Duodenal mucosa (tissue), 2 donors: ENCODE results near the gene STX1B.

Experiments
- H3K27ac ChIP-seq: one replicate; pipeline ENCODE4 v1.7.0; 2013; ENCODE audit warnings: low read depth, low read length
- H3K27me3 ChIP-seq, 2 donors: one replicate each; pipeline ENCODE4 v1.7.0; 2013; ENCODE audit warnings: low read length in 2 of 2, control low read depth in 1 of 2; ENCODE audit not compliant: insufficient read depth in 2 of 2, control insufficient read depth in 1 of 2
- H3K36me3 ChIP-seq, 2 donors: one replicate each; pipeline ENCODE4 v1.7.0; 2013; ENCODE audit warnings: low read length in 2 of 2, control low read depth in 1 of 2; ENCODE audit not compliant: insufficient read depth in 2 of 2, control insufficient read depth in 1 of 2
- H3K4me1 ChIP-seq, 2 donors: one replicate each; pipeline ENCODE4 v1.7.0; 2013; ENCODE audit warnings: low read length in 2 of 2, control low read depth in 1 of 2; ENCODE audit not compliant: insufficient read depth in 2 of 2, control insufficient read depth in 1 of 2
- H3K4me3 ChIP-seq, 2 donors: one replicate each; pipeline ENCODE4 v1.7.0; 2013; ENCODE audit warnings: low read length in 2 of 2, low read depth in 1 of 2
- H3K9ac ChIP-seq, 2 donors: one replicate each; pipeline ENCODE4 v1.7.0; 2013; ENCODE audit warnings: low read length in 2 of 2, low read depth in 1 of 2
- H3K9me3 ChIP-seq, 2 donors: one replicate each; pipeline ENCODE4 v1.7.0; 2013; ENCODE audit warnings: low read length in 2 of 2, control low read depth in 1 of 2; ENCODE audit not compliant: control insufficient read depth in 1 of 2

STX1B gene

DNA sequence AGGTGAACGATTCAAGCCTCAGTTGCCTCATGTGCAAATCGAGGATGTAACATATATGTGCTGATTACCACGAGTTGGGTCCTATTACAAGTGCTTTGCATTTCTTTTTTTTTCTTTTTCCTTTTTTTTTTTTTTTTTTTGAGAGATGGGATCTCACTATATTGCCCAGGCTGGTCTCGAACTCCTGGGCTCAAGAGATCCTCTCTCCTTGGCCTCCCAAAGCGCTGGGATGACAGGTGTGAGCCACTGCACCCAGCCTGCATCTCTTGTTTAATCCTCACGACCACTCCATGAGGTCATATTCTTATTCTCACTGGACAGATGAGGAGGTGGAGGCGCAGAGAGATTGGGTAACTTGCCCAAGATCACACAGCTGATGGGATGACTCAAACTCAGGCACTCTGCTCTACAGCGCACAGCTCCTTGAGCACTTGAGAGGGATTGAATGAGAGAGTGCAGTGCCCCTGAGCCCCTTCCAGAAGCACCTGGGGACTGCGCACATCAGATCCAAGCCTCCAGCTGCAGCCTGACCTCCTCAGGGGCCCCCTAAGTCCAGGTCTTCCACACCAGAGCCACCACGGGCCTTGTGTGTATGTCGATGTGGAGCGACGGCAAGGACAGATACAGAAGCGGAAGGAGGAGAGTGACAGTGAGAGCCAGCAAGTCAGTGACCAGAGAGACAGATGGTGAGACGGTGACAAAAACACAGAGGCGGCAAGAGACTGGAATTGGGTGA lies 4.9 kb downstream of the STX1B start:
- Histone ChIP-seq H3K36me3 (no peaks in the 10 kb centered on the region), H3K4me3 (no peak overlapping the region), H3K9me3 (no peaks in the 10 kb centered on the region), H3K4me1 (peaks cover 0 to 4% of the 10 kb centered on the region in 2 donors), H3K27me3 (peaks cover 18 to 23% of the 10 kb centered on the region in 2 donors), H3K27ac (no peak overlapping the region), H3K9ac (no peak overlapping the region)

DNA sequence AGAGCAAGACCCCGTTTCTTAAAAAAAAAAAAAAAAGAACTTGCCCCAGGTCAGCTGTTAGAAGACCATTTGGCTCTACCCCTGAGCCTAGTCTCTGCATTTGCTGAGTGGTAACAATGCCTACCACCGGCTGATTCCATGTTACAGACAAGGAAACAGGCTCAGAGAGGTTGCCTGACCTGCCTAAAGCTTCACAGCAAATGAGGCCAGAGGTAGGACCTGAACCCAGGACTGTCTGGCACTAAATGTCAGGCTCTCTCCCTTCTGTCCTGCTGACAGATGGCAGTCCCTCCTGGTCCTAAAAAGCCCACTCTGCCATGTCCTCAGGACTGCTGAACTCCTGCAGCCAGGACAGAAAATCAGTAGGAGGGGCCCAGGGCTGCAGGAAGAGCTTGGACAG lies 5.8 kb downstream of the STX1B start:
- Histone ChIP-seq H3K9ac (no peak overlapping the region), H3K9me3 (no peaks in the 10 kb centered on the region), H3K27ac (no peak overlapping the region), H3K36me3 (no peaks in the 10 kb centered on the region), H3K4me3 (no peak overlapping the region), H3K27me3 (peaks cover 15 to 20% of the 10 kb centered on the region in 2 donors), H3K4me1 (peaks cover 0 to 4% of the 10 kb centered on the region in 2 donors)

DNA sequence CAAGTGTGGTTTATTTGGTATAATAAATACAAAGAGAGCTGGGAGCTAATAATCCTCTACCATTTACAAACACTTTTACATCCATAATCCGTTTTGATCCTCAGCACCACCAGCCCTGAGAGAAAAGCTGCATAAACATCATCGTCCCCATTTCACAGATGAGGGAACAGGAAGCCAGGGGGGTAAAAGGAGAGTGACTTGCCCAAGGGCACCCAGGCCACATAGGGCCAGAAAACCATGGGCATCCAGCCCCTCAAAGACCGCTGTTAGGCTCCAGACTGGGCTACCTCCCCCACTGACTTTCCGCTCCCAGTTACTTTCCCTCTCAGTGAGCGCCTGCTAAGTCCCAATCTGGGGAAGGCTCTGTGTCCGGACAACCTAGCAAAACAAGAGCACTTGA lies 6.7 kb downstream of the STX1B start:
- Histone ChIP-seq H3K4me1 (peaks cover 4 to 7% of the 10 kb centered on the region in 2 donors), H3K36me3 (no peaks in the 10 kb centered on the region), H3K4me3 (no peak overlapping the region), H3K9ac (no peak overlapping the region), H3K27me3 (peaks cover 6 to 18% of the 10 kb centered on the region in 2 donors), H3K9me3 (no peaks in the 10 kb centered on the region), H3K27ac (no peak overlapping the region)

DNA sequence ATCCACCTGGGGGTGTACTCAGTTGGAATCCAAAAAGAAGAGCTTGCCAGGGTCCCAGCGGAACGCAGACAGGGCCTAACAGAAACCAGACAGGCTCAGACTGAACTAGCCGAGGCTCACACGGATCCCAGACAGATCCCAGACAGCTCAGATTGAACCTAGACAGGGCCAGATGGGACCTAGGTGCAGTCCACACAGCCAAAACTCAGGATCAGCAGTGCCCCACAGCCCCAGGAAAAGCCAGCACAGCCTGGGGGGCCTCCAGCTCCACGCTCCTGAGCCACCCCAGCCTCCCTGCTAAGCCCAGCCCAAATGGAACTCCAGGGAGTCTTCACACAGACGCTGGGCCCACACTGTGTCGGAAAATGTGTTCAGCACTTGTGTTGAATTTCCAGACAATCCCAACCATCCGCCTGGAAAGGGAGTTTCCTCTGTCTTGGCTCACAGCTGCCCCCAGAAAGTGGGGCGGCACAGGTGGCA lies 7.5 kb downstream of the STX1B start:
- Histone ChIP-seq H3K4me3 (no peak overlapping the region), H3K36me3 (no peaks in the 10 kb centered on the region), H3K4me1 (peaks cover 4 to 10% of the 10 kb centered on the region in 2 donors), H3K27me3 (peaks cover 3 to 13% of the 10 kb centered on the region in 2 donors), H3K27ac (no peak overlapping the region), H3K9me3 (no peaks in the 10 kb centered on the region), H3K9ac (no peak overlapping the region)

DNA sequence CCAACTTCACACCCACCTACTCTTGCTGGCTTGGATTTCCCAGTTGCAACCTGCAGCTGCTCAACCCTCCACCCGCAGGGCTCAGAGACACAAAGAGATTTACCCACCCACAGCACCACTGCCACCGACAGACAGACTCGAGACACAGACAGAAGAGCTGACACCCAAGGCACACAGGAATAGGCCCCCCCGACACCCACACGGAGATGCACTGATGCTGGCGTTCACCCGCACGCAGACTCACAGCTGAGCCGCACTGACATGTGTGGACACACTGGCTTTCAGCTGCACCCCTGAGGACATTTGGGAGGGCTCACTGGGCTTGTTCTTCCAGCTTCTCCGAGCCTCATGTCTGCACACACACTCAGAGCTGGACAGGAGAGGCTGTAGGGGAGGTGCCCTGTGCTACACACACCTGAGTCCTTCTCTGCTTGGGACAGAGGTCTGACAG lies 8.2 kb downstream of the STX1B start:
- no peaks in the 10 kb centered on the region for H3K36me3 ChIP-seq
- H3K27ac ChIP-seq, result no peak overlapping the region
- H3K9me3 ChIP-seq, result no peaks in the 10 kb centered on the region
- no peak overlapping the region for H3K9ac ChIP-seq
- H3K27me3 ChIP-seq, result peaks cover 2 to 7% of the 10 kb centered on the region in 2 donors
- no peak overlapping the region for H3K4me3 ChIP-seq
- peaks cover 9 to 16% of the 10 kb centered on the region in 2 donors for H3K4me1 ChIP-seq

DNA sequence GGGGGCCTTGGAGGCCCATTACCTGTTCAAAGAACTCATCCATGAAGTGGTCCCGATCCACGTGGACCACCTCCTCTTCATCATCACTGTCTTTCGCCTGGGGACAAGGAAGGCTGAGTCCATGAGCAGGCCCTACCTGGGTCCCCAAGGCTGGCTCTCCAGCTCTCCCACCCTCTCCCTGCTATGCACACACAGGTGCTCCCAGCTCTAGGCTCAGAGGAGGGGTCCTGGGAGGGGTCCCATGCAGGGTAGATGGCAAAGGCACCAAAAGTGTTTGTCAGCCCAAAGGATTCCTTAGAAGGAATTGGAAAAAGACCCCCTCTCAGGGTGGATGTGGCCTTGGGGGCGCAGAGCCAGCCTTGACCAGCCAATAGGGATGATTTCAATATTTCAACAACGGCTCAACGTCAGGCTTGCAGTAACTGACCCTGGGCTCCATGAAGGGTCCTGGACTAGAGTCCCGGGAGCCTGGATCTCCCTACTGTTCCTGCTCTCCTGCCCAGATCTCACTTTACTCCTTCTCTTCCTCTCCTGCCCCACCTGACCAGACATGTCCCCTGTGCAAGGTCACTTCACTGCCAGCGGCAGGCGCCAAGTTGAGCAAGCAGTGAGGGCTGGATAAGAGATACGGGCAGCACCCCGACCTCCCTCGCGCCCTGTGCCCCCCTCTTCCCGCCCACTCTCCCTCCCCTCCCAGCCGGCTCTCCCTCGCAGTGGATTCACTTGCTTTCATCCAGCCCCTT lies 8.8 kb downstream of the STX1B start:
- no peak overlapping the region for H3K27ac ChIP-seq
- H3K36me3 ChIP-seq, result no peaks in the 10 kb centered on the region
- no peaks in the 10 kb centered on the region for H3K9me3 ChIP-seq
- H3K4me1 ChIP-seq, result peaks cover 10 to 19% of the 10 kb centered on the region in 2 donors
- peaks cover 0 to 5% of the 10 kb centered on the region in 2 donors for H3K27me3 ChIP-seq
- no peak overlapping the region for H3K9ac ChIP-seq
- H3K4me3 ChIP-seq, result no peak overlapping the region

DNA sequence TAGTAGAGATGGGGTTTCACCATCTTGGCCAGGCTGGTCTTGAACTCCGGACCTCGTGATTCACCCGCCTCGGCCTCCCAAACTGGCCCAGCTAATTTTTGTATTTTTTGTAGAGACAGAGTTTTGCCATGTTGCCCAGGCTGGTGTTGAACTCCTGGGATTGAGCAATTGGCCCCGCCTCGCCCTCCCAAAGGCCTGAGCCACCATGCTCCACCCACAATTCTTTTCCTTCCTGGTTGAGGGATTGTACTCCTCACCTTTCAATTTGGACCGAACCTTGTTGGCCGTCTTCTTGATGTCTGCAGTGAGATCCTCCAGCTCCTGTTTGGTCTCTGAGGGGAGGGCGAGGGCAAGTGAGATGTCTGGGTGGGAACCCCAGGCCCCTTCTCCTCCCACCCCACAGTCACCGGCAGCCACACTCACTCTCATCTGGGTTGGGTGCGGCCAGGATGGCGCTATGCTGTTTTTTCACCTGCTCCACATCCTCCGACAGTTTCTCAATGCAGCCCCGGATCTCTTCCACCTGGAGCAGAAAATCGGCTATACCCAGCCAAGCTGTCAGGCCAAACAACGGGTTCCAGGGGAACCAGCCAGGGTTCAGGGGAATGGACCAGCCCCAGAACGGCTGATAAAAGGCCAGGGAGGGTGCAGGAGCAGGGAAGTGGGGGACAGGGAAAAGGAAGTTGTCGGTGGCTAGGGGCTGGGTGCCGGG lies 9.6 kb downstream of the STX1B start:
- H3K27ac ChIP-seq, result no peak overlapping the region
- H3K9ac ChIP-seq, result no peak overlapping the region
- H3K4me1 ChIP-seq, result peaks cover 15 to 26% of the 10 kb centered on the region in 2 donors
- H3K27me3 ChIP-seq, result no peaks in the 10 kb centered on the region
- no peaks in the 10 kb centered on the region for H3K36me3 ChIP-seq
- H3K9me3 ChIP-seq, result no peaks in the 10 kb centered on the region
- no peak overlapping the region for H3K4me3 ChIP-seq

DNA sequence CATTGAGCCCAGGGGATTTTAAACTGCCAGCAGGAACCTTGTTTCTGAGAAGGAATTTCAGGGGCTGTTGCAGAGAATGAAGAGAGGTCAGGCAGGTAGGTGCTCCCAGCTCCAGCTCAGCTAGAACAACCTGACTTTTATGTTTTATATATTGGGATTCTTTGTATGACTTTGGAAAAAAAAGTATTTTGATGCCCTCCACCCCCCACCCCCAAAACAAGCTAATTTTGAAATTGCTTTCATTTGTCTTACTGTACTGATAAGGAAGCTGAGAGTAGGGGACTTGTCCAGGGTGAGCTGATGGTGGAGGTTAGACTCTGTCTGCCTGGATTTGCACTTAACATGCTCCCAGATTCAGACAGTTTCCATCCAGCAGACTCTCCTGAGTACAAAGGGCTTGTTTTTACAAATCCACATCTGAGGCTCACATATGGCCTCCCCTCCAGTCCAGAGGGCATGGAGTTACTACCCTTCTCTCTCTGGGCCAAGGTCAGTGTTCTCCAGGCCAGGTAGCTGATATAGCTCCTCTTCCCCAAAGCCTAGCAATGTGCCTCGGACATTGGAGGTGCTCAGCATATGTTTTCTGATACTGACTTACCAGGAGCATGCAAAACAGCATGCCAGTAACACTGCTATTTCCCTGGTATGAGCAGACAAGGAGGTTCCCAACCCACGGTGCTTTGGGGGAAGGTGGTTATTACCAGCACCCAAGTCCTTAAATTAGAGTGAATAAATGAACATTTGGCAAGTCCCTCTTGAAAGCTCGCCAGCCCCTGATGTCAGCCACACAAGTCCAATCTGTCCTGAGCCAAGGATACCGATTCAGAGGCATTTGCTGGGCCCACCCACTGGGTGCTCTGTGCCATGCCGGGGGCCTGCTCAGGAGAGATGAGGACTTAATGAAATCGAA lies 11.3 kb downstream of the STX1B start:
- no peaks in the 10 kb centered on the region for H3K9me3 ChIP-seq
- no peaks in the 10 kb centered on the region for H3K36me3 ChIP-seq
- H3K27ac ChIP-seq, result no peak overlapping the region
- H3K9ac ChIP-seq, result no peak overlapping the region
- H3K4me3 ChIP-seq, result no peak overlapping the region
- H3K27me3 ChIP-seq, result no peaks in the 10 kb centered on the region
- H3K4me1 ChIP-seq, result peaks cover 15 to 26% of the 10 kb centered on the region in 2 donors
